PC-3 (cell line): ENCODE results near the gene SCCPDH. TPM values are rescaled to one million over a fixed set of nuclear protein-coding genes. Genes with fewer than 3 reads are reported as not detected.

Source experiments
- ATAC-seq: fragments of 200-7000 bp; cut with Tn5 transposase; 2 replicates; pipeline ENCODE4 v1.9.1; 2020; ENCODE audit warnings: mild to moderate bottlenecking, moderate library complexity
- BruUV-seq: library from RNA; stranded (reverse); fragments of 400-500 nt; replicated peaks from 2 replicates; lab custom pipeline; 2021; lab: Mats Ljungman, UMichigan
- CTCF ChIA-PET: fragments of 300-600 bp; sonication (Branson Sonifier 250); formaldehyde crosslinking; loops from one replicate; lab custom pipeline; 2022; ENCODE audit warnings: antibody characterized with exemption; lab: Charles Lee
- POLR2A ChIA-PET: fragments of 300-600 bp; sonication (Branson Sonifier 250); formaldehyde crosslinking; loops from one replicate; lab custom pipeline; 2022; ENCODE audit warnings: antibody characterized with exemption; ENCODE audit not compliant: unreplicated experiment; lab: Charles Lee
- DNase-seq: peaks from one replicate; pipeline ENCODE4 v3.0.0-alpha.2; 2015
- H2AFZ ChIP-seq: fragments of 300-600 bp; sonication (generic); 2 replicates; pipeline ENCODE4 v1.6.0; 2016; ENCODE audit warnings: antibody characterized with exemption, low read length
- H3F3A ChIP-seq: fragments of 300-600 bp; sonication (generic); one replicate; pipeline ENCODE4 v1.6.0; 2017; ENCODE audit warnings: antibody characterized with exemption, low read length, control low read depth, mild to moderate bottlenecking; ENCODE audit not compliant: unreplicated experiment
- H3K27ac ChIP-seq: fragments of 300-600 bp; sonication (generic); 2 replicates; pipeline ENCODE4 v1.5.1; 2016; ENCODE audit warnings: mild to moderate bottlenecking, low read length
- H3K27me3 ChIP-seq: fragments of 300-600 bp; sonication (generic); 2 replicates; pipeline ENCODE4 v1.6.1; 2016; ENCODE audit warnings: low read length, mixed read lengths
- H3K36me3 ChIP-seq: fragments of 300-600 bp; sonication (generic); 2 replicates; pipeline ENCODE4 v1.6.1; 2016; ENCODE audit warnings: low read depth, mixed run types, low read length, mixed read lengths
- H3K4me1 ChIP-seq: fragments of 300-600 bp; sonication (generic); 2 replicates; pipeline ENCODE4 v1.5.1; 2016; ENCODE audit warnings: low read length; ENCODE audit not compliant: insufficient read depth
- H3K4me2 ChIP-seq: fragments of 300-600 bp; sonication (generic); 2 replicates; pipeline ENCODE4 v1.6.0; 2016; ENCODE audit warnings: low read length
- H3K4me3 ChIP-seq: fragments of 300-600 bp; sonication (generic); 2 replicates; pipeline ENCODE4 v1.5.1; 2016; ENCODE audit warnings: mild to moderate bottlenecking, low read length, mixed read lengths
- H3K79me2 ChIP-seq: fragments of 300-600 bp; sonication (generic); 2 replicates; pipeline ENCODE4 v1.6.1; 2017; ENCODE audit warnings: low read length, mixed read lengths
- H3K9ac ChIP-seq: fragments of 300-600 bp; sonication (generic); 2 replicates; pipeline ENCODE4 v1.6.0; 2016; ENCODE audit warnings: mild to moderate bottlenecking, low read length
- H3K9me2 ChIP-seq: fragments of 300-600 bp; sonication (generic); replicated peaks from 2 replicates; pipeline ENCODE4 v1.6.1; 2016; ENCODE audit warnings: mixed run types, low read length, mixed read lengths
- H3K9me3 ChIP-seq: fragments of 300-600 bp; sonication (generic); 2 replicates; pipeline ENCODE4 v1.6.1; 2016; ENCODE audit warnings: low read length, mixed read lengths
- H4K20me1 ChIP-seq: fragments of 300-600 bp; sonication (generic); 2 replicates; pipeline ENCODE4 v1.6.1; 2016; ENCODE audit warnings: low read length, mixed read lengths
- CTCF ChIP-seq: fragments of 300-600 bp; sonication (generic); conservative IDR thresholded peaks from 2 replicates; pipeline ENCODE4 v1.5.1; 2017; ENCODE audit warnings: antibody characterized with exemption, low read depth, mild to moderate bottlenecking, low read length
- EZH2 ChIP-seq: fragments of 300-600 bp; sonication (generic); IDR thresholded peaks from one replicate; pipeline ENCODE4 v1.6.1; 2017; ENCODE audit warnings: antibody characterized with exemption, mild to moderate bottlenecking, low read length; ENCODE audit not compliant: unreplicated experiment
- EZH2phosphoT487 ChIP-seq: fragments of 300-600 bp; sonication (generic); IDR thresholded peaks from 2 replicates; pipeline ENCODE4 v1.6.1; 2018; ENCODE audit warnings: mild to moderate bottlenecking, antibody characterized with exemption, low read length, borderline replicate concordance
- intact Hi-C: fragments of 100-400 bp; cut with micrococcal nuclease; formaldehyde crosslinking; loops from 2 replicates; pipeline ENCODE4 v1.9.0; 2023
- total RNA-seq: library from RNA; depleted of rRNA; stranded (reverse); fragments of >200 nt; gene quantifications from 2 replicates; pipeline ENCODE4 v1.2.3, GENCODE V29; 2014

The SCCPDH gene
- total RNA-seq, 1 experiment from 2014 or later: 50.8 TPM

- no peak for DNase-seq
- H3K27me3 ChIP-seq: no peaks in the 10 kb centered on the region
- CTCF ChIA-PET: no interaction called here
Observed at GRCh38 chr1:246765521-246765920, 41.3 kb downstream of the SCCPDH start.

GRCh38 chr1:246768403-246769020, 44.3 kb downstream of the SCCPDH start:
- H3K79me2 ChIP-seq: no peaks in the 10 kb centered on the region
- no peak overlapping the region for H2AFZ ChIP-seq
- H3F3A ChIP-seq: no peaks in the 10 kb centered on the region
- no peak overlapping the region for H3K27ac ChIP-seq
- H3K4me3 ChIP-seq: no peak overlapping the region
- intact Hi-C loops: no loop called here
- DNase-seq (no peak), ATAC-seq (no peak)
- H3K4me1 ChIP-seq: no peaks in the 10 kb centered on the region
- H3K9me3 ChIP-seq: no peaks in the 10 kb centered on the region
- H3K27me3 ChIP-seq: no peaks in the 10 kb centered on the region
- BruUV-seq: no TSS peak
- H4K20me1 ChIP-seq: no peaks in the 10 kb centered on the region
- H3K36me3 ChIP-seq: peaks cover 21% of the 10 kb centered on the region; the same call in 1 of the 2 replicates
- ChIA-PET CTCF (no interaction called here), POLR2A (no interaction called here)
- no peaks in the 10 kb centered on the region for H3K9me2 ChIP-seq
- TF ChIP-seq CTCF (no peak), EZH2 (no peak), EZH2phosphoT487 (no peak)
- H3K4me2 ChIP-seq: no peak overlapping the region
- H3K9ac ChIP-seq: no peak overlapping the region

More at GRCh38 chr1:246765521-246765920, 41.3 kb downstream of the SCCPDH start:
- Histone ChIP-seq H3K27ac (no peak overlapping the region), H3K4me1 (no peaks in the 10 kb centered on the region), H2AFZ (no peak overlapping the region), H3K4me2 (no peak overlapping the region), H3K36me3 (peaks cover 26% of the 10 kb centered on the region; the same call in 1 of the 2 replicates), H3F3A (no peaks in the 10 kb centered on the region), H3K9me3 (no peaks in the 10 kb centered on the region), H3K9me2 (no peaks in the 10 kb centered on the region), H3K79me2 (no peaks in the 10 kb centered on the region), H3K4me3 (no peak overlapping the region), H3K9ac (no peak overlapping the region), H4K20me1 (no peaks in the 10 kb centered on the region)
- no peak for ATAC-seq
- TF ChIP-seq EZH2phosphoT487: no peak
- TF ChIP-seq EZH2: no peak
- no peak for TF ChIP-seq CTCF
- intact Hi-C loops: no loop called here
- POLR2A ChIA-PET: no interaction called here
- no TSS peak for BruUV-seq

- Histone ChIP-seq H3K9me2 (no peaks in the 10 kb centered on the region), H3K9me3 (no peaks in the 10 kb centered on the region), H3K27me3 (no peaks in the 10 kb centered on the region), H2AFZ (no peak overlapping the region), H3K4me2 (no peak overlapping the region), H4K20me1 (no peaks in the 10 kb centered on the region), H3K36me3 (peaks cover 16% of the 10 kb centered on the region; the same call in 1 of the 2 replicates), H3K79me2 (no peaks in the 10 kb centered on the region), H3K27ac (no peak overlapping the region), H3K9ac (no peak overlapping the region), H3K4me3 (no peak overlapping the region), H3F3A (no peaks in the 10 kb centered on the region), H3K4me1 (no peaks in the 10 kb centered on the region)
- TF ChIP-seq EZH2 (no peak), CTCF (no peak), EZH2phosphoT487 (no peak)
- no peak for DNase-seq
- no TSS peak for BruUV-seq
- ChIA-PET CTCF (no interaction called here), POLR2A (no interaction called here)
- ATAC-seq: no peak
- intact Hi-C loops: no loop called here
Observed at GRCh38 chr1:246769306-246769705, 45.1 kb downstream of the SCCPDH start.
